CD14-positive monocyte (primary cell): ENCODE results near the gene CARMIL3. TPM values are rescaled to one million over a fixed set of nuclear protein-coding genes. Genes with fewer than 3 reads are reported as not detected.

ENCODE experiments used
- DNase-seq, 3 donors: peaks; one replicate each; pipeline ENCODE4 v3.0.0-alpha.2; 2011 to 2022
- H2AFZ ChIP-seq: 2 replicates; pipeline ENCODE4 v1.6.0; 2012; ENCODE audit warnings: mild to moderate bottlenecking, low read depth, low read length, inconsistent platforms; ENCODE audit not compliant: insufficient read depth, poor library complexity, severe bottlenecking
- H3K27ac ChIP-seq, 2 donors: 1 replicate in 1 of 2; 2 replicates in 1 of 2; pipeline ENCODE4 v1.5.1; 2012 to 2013; ENCODE audit warnings: low read length in 2 of 2, control low read depth in 1 of 2, inconsistent platforms in 1 of 2, low read depth in 1 of 2, mild to moderate bottlenecking in 1 of 2
- H3K27me3 ChIP-seq, 2 donors: one replicate each; pipeline versions ENCODE4 v1.6.0 to v1.6.1; 2011 to 2013; ENCODE audit warnings: low read length in 2 of 2; ENCODE audit not compliant: control insufficient read depth in 2 of 2, insufficient read depth in 2 of 2
- H3K36me3 ChIP-seq, 2 donors: replicated peaks in 1 of 2; 1 replicate in 1 of 2; 2 replicates in 1 of 2; pipeline versions ENCODE4 v1.5.1 to v1.6.1; 2012 to 2013; ENCODE audit warnings: low read length in 2 of 2, control low read depth in 1 of 2, inconsistent platforms in 1 of 2, mild to moderate bottlenecking in 1 of 2; ENCODE audit not compliant: insufficient read depth in 2 of 2, control insufficient read depth in 1 of 2
- H3K4me1 ChIP-seq, 2 donors: 1 replicate in 1 of 2; 2 replicates in 1 of 2; pipeline versions ENCODE4 v1.5.1 to v1.6.1; 2012 to 2013; ENCODE audit warnings: low read length in 2 of 2, control low read depth in 1 of 2, inconsistent platforms in 1 of 2, mild to moderate bottlenecking in 1 of 2, moderate library complexity in 1 of 2; ENCODE audit not compliant: insufficient read depth in 2 of 2, control insufficient read depth in 1 of 2
- H3K4me2 ChIP-seq: replicated peaks from 2 replicates; pipeline ENCODE3; 2012; ENCODE audit warnings: low read length, moderate library complexity, mild to moderate bottlenecking; ENCODE audit not compliant: poor library complexity, severe bottlenecking; ENCODE audit errors: extremely low read depth
- H3K4me3 ChIP-seq, 3 experiments: fragments of 200-600 bp in 1 of 3; sonication (generic) in 1 of 3; replicated peaks in 1 of 3; 1 replicate in 2 of 3; 2 replicates in 1 of 3; pipeline ENCODE4 v1.5.1; 2011 to 2013; ENCODE audit warnings: low read length in 3 of 3, mild to moderate bottlenecking in 3 of 3, control low read depth in 2 of 3, low read depth in 2 of 3, inconsistent platforms in 1 of 3, moderate library complexity in 1 of 3
- H3K79me2 ChIP-seq: 2 replicates; pipeline ENCODE4 v1.6.0; 2012; ENCODE audit warnings: mild to moderate bottlenecking, control low read depth, inconsistent platforms, low read length, moderate library complexity; ENCODE audit not compliant: insufficient read depth
- H3K9ac ChIP-seq: 2 replicates; pipeline ENCODE4 v1.6.0; 2017; ENCODE audit warnings: low read length, mild to moderate bottlenecking; ENCODE audit not compliant: insufficient read depth, poor library complexity, severe bottlenecking
- H3K9me3 ChIP-seq, 2 donors: replicated peaks in 1 of 2; 1 replicate in 1 of 2; 2 replicates in 1 of 2; pipeline versions ENCODE4 v1.5.1 to v1.6.1; 2012 to 2013; ENCODE audit warnings: low read length in 2 of 2, control low read depth in 1 of 2; ENCODE audit not compliant: control insufficient read depth in 1 of 2, insufficient read depth in 1 of 2
- H4K20me1 ChIP-seq: 2 replicates; pipeline ENCODE4 v1.6.0; 2012; ENCODE audit warnings: mild to moderate bottlenecking, low read length, control low read depth, moderate library complexity; ENCODE audit not compliant: insufficient read depth
- H3K27ac Mint-ChIP-seq, 7 donors: one replicate each; pipeline ENCODE4 v1.8.0; 2020; ENCODE audit warnings: mild to moderate bottlenecking in 7 of 7, mixed read lengths in 7 of 7, moderate library complexity in 6 of 7, inconsistent platforms in 2 of 7
- H3K27me3 Mint-ChIP-seq, 3 donors: one replicate each; pipeline ENCODE4 v1.8.0; 2021 to 2022; ENCODE audit warnings: low read depth in 3 of 3, mild to moderate bottlenecking in 3 of 3, mixed read lengths in 3 of 3, moderate library complexity in 3 of 3, inconsistent platforms in 1 of 3
- H3K36me3 Mint-ChIP-seq, 2 donors: one replicate each; pipeline ENCODE4 v1.8.0; 2020; ENCODE audit warnings: mixed read lengths in 2 of 2, inconsistent platforms in 1 of 2, mild to moderate bottlenecking in 1 of 2
- H3K4me1 Mint-ChIP-seq: one replicate; pipeline ENCODE4 v1.8.0; 2020; ENCODE audit warnings: mild to moderate bottlenecking, mixed read lengths
- H3K4me3 Mint-ChIP-seq, 2 donors: one replicate each; pipeline ENCODE4 v1.8.0; 2020; ENCODE audit warnings: mild to moderate bottlenecking in 2 of 2, mixed read lengths in 2 of 2, moderate library complexity in 1 of 2
- H3K9me3 Mint-ChIP-seq, 7 donors: one replicate each; pipeline ENCODE4 v1.8.0; 2020 to 2022; ENCODE audit warnings: mixed read lengths in 7 of 7, mild to moderate bottlenecking in 6 of 7, moderate library complexity in 6 of 7, inconsistent platforms in 2 of 7
- WGBS: methylation state at CpG from one replicate; pipeline ENCODE4 v1.1.5; 2013; ENCODE audit warnings: missing lambda C conversion rate; ENCODE audit not compliant: insufficient coverage; 5-methylcytosine and 5-hydroxymethylcytosine counted together
- intact Hi-C, 2 donors: fragments of 100-400 bp; cut with micrococcal nuclease; formaldehyde crosslinking; loops; one replicate each; pipeline versions ENCODE4 v1.15.0 to v1.15.1; 2023
- polyA plus RNA-seq, 3 donors: library from polyadenylated mRNA; depleted of rRNA in 1 of 3; unstranded in 2 of 3; stranded (reverse) in 1 of 3; fragments of 300-500 nt in 2 of 3; fragments of >200 nt in 1 of 3; fragmentation: Illumina TruSeq in 2 of 3; gene quantifications; 1 replicate in 2 of 3; 2 replicates in 1 of 3; pipeline ENCODE4 v1.2.3, GENCODE V29; 2012 to 2021
- TF ChIP-seq, protein P1 (sequence below): fragments of 200-600 bp; IDR thresholded peaks from one replicate; pipeline ENCODE4 v1.8.0; 2022; ENCODE audit warnings: antibody characterized with exemption, mild to moderate bottlenecking

Gene CARMIL3
- polyA plus RNA-seq, 3 donors, result 1.0 TPM; not detected in 2

DNA sequence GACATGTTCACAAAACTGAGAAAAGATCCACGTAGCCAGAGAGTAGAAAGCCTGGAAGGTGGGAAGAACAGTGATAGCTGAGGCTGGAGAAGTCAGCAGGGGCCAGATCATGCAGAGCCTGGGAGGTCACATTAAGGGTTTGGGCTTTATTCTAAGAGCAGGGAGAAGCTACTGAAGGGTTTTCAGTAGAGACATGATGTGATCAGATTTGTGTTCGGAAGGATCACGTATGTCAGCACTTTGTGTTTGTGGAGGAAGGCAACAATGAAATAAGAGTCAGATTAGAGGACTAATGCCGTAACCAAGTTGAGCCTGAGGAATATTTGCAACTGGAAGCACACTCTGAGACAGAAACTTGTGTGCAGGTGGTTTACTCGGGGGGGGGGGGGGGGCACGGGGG lies 38.1 kb downstream of the CARMIL3 start:
- Mint-ChIP-seq H3K27me3 (peaks cover 0 to 2% (median 0%) of the 10 kb centered on the region in 3 donors), H3K36me3 (no peaks in the 10 kb centered on the region), H3K27ac (no peak overlapping the region), H3K9me3 (peaks cover 0 to 3% (median 0%) of the 10 kb centered on the region in 7 donors), H3K4me3 (no peak overlapping the region), H3K4me1 (peaks cover 30% of the 10 kb centered on the region)
- H3K4me1 ChIP-seq, result peaks cover 25 to 36% of the 10 kb centered on the region in 2 donors
- no peak overlapping the region for H3K27ac ChIP-seq
- no peak overlapping the region for H3K4me3 ChIP-seq
- no peak overlapping the region for H3K4me2 ChIP-seq
- H3K27me3 ChIP-seq, result no peaks in the 10 kb centered on the region
- intact Hi-C loops, result loop anchor here in 1 of 2 donors (2.0 kb wide), 2 partner anchors 31 to 75 kb away; no protein-coding TSS in a partner anchor
- no peak overlapping the region for H2AFZ ChIP-seq
- H3K79me2 ChIP-seq, result peaks cover 8% of the 10 kb centered on the region
- no peaks in the 10 kb centered on the region for H3K9me3 ChIP-seq
- H3K36me3 ChIP-seq, result no peaks in the 10 kb centered on the region
- WGBS, result 100% methylated on average over 3 of the region's 6 CpGs
- H4K20me1 ChIP-seq, result no peaks in the 10 kb centered on the region
- no peak overlapping the region for H3K9ac ChIP-seq
- TF ChIP-seq, protein P1, sequence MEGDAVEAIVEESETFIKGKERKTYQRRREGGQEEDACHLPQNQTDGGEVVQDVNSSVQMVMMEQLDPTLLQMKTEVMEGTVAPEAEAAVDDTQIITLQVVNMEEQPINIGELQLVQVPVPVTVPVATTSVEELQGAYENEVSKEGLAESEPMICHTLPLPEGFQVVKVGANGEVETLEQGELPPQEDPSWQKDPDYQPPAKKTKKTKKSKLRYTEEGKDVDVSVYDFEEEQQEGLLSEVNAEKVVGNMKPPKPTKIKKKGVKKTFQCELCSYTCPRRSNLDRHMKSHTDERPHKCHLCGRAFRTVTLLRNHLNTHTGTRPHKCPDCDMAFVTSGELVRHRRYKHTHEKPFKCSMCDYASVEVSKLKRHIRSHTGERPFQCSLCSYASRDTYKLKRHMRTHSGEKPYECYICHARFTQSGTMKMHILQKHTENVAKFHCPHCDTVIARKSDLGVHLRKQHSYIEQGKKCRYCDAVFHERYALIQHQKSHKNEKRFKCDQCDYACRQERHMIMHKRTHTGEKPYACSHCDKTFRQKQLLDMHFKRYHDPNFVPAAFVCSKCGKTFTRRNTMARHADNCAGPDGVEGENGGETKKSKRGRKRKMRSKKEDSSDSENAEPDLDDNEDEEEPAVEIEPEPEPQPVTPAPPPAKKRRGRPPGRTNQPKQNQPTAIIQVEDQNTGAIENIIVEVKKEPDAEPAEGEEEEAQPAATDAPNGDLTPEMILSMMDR, result no peak
- DNase-seq, result no peak

DNA sequence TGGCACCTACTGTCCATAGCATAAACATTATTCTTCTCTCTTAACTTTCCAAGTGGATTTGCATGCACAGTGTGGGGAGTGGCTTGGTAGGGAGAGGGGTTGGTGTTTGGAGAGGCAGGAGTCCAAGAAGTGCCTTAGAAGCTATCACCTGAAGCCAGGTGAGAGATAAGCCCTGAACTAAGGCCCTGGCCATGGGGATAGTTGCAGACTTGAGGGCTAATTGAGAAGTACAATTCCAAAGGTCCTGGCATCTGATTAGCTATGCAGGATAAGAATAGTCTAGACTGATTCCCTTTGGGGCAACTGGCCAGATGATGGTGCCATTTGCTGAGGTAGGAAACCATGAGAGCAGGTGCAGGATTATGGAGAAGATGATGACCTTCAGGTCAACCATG lies 40.3 kb downstream of the CARMIL3 start:
- H3K27ac Mint-ChIP-seq, result peak overlapping the region in 4 of 7 donors; percentile 79 to 95 (median 87)
- intact Hi-C loops, result no loop called here
- peaks cover 7 to 8% of the 10 kb centered on the region in 2 donors for H3K36me3 Mint-ChIP-seq

More for the DNA sequence above, 40.3 kb downstream of the CARMIL3 start:
- Histone ChIP-seq H4K20me1 (peaks cover 8% of the 10 kb centered on the region), H3K27ac (peak overlapping the region in 1 of 2 donors; percentile 92), H3K9me3 (no peaks in the 10 kb centered on the region), H3K4me1 (peaks cover 36 to 48% of the 10 kb centered on the region in 2 donors), H3K79me2 (peaks cover 30% of the 10 kb centered on the region), H3K27me3 (no peaks in the 10 kb centered on the region), H3K36me3 (peaks cover 0 to 4% of the 10 kb centered on the region in 2 donors), H3K4me3 (no peak overlapping the region), H2AFZ (peak overlapping the region; percentile 17), H3K4me2 (no peak overlapping the region), H3K9ac (no peak overlapping the region)
- peaks cover 45% of the 10 kb centered on the region for H3K4me1 Mint-ChIP-seq
- DNase-seq, result no peak
- H3K27me3 Mint-ChIP-seq, result peaks cover 0 to 2% (median 0%) of the 10 kb centered on the region in 3 donors
- H3K4me3 Mint-ChIP-seq, result no peak overlapping the region
- H3K9me3 Mint-ChIP-seq, result peaks cover 0 to 3% (median 0%) of the 10 kb centered on the region in 7 donors
- TF ChIP-seq, protein P1, result no peak
